ENCODE measurements around the gene TRMT1.

TRMT1 gene

DNA sequence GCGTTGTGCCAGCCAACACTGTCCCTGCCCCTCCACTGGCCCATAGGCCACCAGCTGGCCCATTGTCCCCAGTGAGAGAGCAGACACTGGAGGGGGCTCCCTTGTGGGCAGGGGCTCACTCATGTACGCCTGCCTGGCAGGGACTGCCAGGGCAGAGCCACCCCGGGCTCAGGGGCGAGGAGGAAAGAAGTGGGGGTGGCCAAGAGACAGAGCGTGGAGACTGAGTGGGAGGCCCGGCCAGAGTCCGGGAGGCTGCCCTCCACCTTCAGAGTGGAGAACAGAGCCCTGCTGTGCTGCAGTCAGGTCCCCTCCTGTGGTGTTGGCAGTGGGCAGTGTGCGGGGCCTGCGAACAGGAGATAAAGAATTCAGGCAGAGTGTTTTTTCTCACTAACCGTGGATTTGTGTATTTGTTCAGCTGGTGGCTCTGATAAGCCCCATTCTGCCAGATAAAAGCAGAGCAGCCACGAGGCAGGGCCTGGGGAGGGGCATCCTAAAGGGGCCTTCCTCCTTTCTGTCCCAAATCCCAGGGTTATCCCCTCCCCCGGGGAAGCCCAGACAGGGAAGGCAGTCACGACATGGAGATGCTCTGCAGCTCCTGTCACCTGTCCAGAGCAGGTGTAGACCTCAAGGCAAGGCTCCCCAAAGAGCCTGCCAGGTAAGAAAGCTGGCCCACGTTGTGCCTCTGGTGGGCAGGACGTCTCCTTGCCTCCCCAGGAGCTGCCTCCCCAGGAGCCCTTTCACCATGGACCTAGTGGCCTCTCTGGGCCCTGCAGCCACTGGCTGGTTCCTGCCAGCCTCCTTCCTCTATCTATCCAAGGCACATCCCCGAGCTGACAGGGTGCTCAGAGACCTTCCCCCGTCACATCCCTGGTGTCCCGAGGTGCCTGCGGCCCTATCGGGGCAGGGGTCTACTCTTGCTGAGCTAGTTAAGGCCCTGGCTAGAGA, 46.9 kb downstream of the TRMT1 start:
- no peak for DNase-seq

DNA sequence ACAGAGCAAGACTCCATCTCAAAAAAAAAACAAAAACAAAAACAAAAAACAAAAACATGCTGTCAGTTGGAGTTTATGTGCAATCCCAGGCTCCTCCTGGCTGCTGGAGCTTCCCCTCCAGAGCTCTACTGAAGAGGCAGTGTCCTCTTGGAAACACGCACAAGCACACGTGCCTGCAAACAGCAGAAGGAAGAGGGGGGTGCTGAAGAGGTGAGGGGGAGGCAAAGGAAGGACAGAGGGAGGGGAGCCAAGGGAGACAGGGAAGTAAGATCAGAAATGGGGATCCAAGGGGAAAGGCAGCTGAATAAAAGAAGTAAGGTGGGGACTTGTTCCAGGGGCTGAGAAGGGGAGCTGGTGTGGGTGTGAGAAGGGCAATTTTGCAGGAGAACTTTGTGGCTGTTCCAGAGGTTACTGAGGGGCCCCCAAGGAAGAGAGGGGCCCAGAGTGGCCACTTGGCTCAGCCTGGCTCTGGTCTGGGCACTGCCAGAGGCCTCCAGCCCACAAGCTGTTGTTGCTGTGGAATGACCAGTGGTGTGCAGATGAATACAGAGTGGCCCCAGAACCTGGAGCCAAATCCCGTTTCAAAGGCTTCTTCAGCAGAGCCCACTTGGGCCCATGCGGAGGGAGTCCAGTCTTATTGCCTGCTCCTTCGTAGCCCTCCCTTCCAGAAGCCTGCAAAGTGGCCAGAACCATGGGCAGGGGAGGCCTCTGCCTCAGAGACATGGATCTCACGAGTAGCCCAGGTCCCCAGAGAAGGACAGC, 48.3 kb downstream of the TRMT1 start:
- no peak for DNase-seq

DNA sequence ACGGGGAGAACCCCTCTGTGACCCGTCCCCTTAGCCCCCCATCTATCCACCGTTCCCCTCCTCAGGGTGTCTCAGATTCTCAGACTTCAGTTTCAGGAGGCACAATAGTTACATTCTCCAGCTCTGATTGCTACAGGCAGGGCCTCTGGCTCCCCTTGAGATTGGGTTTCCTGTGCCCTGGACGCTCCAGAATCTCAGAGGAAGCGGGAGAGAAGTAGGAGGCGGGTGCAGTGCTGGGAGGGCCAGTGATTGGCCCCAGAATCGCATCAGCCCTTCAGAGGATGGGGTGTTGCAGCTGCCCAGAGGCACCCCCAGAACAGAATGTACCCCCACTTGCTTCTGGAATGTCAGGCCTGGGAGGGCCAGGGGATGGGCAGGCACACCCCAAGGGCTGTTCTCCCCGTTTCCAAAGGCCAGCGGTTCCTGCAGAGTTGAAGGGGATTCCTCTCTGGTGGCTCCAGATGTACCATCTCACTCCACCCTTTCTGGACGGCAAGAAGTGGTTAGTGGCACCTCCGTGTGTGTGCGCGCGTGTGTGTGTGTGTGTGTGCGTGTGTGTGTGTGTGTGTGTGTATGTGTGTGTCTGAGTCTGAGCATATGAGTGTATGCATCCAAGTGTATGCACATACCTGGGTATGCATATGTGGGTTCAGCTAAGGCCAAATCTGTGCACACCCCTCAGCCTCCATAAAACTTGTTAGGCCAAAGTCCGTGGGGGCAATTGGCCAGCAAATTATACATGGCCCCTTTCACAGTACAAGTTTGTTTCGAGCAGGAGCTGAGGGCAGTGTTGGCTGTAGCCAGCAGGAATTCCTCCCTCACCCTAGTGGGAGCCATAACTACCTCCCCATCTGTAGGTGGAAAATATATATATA, 49.4 kb downstream of the TRMT1 start:
- DNase-seq: no peak

DNA sequence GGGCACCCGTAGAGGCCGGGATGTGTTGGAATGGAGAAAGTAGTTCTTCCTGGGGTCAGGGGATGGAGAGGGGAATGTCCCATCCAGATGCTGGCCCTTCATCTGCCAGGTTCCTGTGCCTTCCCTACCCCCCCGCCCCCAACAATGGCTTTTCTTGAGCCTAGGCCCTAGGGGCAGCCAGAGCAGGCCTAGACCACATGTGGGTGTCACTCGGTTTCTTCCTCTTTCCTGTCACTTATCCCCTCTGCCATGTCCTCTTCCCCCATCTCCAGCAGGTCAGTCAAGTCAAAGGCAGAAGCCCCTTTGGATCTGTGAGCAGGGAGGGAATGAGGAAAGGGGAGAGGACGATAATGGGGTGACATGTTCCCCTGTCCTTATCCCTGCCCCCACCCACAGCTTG, 50.3 kb downstream of the TRMT1 start:
- DNase-seq: no peak

DNA sequence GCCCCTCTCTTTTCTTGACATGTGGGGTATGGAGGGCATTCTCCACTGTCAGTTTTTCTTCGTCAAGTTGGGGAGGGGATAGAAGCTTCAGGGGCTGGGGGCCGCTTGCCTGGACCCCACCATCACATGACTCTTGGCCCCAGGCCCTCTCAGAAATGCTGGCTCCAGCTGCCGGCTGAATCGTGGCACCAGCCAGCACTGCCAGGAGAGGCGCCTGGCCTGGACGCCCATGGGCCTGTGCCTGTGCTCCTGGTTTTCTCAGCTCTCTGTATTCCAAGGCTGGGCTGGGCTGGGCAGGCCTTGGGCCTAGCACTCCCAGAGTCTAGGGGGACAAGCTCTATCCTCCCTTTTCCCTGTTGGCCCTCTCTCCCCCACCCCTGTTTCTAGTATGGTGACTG, 52.4 kb downstream of the TRMT1 start:
- no peak for DNase-seq

DNA sequence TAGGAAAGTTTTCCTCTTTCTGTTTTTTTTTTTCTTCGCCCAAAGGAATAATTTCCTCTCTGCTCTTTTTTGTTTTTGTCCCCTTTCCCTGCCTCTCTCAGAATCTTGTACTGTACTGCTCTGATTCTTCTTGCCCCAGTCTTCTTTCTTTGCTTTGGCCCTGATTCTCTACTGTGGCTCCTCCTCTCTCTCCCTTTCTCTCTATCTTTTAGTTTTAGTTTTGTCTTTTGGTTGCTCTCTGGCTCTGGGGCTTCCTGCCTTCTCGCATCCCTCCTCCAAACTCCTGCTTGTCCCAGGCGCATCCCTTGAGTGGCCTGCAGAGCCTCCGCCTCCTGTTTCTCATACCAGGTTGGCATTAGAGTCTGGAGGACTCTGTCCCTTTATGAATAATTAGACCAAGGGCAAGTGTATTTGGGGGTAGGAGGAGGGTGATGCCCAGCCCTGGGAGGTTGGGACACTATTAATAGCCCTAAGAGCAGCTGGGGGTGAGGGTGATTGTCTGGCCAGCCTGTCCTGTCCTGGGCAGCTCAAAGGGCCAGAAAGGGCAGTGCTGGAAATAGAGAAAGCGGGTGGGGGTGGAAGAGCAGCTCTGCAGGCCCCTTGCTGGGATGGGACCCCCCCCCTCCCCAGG, 53.0 kb downstream of the TRMT1 start:
- no peak for DNase-seq

DNA sequence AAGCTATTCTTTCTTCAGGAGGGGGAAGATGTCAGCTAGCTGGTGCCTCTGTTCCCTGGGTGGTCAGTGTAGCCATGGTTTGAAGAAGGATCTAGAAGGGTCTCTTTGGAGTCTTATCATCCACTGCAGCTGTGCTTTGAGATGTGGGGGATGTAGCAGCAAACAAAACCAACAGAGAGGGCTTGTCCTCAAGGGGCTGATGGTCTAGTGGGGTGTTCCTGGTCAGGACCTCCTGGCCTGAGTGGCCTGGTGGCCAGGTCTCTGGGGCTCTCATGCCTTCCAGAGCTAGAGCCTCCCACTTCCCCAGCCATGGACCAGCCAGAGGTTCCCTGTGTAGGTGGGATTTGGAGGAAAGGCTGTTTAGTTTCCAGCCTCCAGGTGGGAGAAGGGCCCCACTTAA, 54.2 kb downstream of the TRMT1 start:
- no peak for DNase-seq

DNA sequence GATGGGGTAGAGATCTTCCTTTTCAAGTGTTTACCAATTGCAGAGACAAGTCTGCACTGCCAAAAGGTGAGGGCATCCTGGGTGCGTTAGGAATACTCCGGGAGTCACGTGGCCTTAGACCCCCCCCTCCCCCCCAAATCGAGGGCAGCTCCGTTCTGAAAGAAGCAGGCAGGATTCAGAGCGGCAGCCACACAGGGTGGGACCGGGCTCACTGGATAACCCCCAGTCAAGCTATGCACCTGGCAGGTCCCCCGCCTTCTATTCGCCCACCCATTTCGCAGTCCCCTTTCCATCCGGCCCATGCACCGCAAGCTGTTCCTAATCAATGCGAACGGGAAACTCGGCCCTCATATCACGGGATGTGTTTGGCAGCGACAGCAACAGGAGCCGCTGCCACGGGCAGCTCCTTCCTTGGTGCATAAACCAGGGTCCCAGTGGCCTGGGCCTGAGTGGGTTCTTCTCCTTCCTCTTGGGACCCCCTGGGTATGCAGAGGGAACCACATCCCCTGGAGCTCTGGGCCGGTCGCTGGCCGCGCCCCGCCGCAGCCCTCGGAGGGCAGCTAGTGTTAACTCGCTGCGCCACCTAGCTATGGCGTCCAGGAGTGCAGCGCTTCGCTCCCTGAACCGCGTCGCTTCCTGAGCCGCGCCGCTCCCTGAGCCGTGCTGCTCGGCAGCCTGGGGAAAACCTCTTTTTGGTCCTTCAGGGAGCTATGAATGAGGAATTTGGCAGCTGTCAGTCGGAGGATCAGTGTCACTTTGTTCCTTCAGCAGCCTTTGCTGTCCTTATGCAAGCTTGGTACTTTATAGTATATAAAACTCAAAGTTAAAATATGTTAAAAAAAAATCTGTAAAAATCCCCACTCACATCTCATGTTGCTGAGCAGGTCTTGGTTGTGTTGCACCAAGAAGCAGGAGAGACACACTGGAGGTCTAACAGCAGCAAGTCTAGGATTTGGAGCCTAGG, 55.3 kb downstream of the TRMT1 start:
- peak; percentile 77 for DNase-seq

DNA sequence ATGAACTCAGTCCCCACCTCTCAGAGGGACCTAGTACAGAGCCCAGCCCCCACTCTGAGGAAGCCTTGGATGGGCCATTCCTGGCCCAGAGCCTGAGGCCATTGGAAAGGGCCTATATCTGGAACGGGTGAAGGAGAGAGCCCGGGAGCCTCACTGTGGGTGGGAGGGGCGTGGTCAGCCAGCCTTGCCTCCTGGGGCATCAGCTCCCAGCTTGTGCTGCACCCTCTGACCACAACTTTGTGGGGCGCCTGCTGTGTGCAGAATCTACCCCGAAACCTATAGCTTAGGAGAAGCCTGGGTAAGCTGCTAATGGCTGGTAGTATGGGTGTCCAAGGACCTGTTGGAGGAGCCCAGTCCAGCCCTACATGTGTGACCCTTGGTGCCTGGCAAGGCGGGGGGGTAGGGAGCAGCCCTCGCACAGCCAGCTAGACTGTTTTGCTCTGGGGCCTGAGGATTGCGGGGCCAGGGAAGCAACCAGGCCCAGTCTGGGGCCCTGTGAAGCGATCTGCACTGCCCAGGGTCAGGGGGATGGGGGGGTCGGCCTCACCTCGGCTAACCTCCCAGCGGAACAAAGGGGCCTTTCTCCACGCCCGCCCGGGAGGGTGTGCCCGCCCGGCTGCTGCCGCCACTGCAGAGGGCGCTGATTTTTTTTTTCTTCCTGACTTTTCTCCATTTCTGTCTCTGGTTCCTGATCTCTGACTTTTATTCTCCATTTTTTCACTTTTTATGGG, 56.1 kb downstream of the TRMT1 start:
- DNase-seq: no peak

DNA sequence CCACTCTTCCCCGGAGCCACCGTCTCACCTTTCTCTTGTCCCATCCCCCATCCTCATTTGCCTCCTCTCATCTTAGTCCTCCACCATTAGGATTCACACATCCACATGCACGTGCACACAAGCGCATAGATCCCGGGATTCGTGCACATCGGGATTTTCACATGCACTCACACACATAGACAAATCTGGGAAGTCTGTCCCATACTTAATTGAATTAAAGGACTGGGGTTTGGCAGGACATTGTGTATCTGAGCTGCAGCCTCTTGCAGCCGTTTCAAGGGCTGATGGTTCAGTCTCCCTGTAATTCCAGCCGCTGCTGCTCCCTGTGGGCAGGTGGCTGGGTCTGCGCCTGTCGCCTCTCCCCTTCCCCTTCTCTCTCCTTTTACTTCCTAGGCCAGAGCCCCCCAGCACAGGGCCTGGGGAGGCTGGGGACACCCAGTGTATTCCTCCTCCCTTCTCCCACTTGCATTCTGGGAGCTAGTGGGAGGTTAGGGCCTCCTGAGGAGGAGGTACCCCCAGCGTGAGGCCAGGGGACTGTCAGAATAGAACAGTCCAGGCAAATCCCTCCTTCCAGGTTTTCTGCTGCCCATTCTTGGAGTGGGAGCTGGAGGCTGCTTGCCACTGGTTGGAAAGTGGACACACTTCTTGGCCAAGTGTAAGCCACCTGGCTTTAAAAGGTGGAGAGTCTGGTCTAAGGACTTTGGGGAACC, 57.4 kb downstream of the TRMT1 start:
- no peak for DNase-seq

DNA sequence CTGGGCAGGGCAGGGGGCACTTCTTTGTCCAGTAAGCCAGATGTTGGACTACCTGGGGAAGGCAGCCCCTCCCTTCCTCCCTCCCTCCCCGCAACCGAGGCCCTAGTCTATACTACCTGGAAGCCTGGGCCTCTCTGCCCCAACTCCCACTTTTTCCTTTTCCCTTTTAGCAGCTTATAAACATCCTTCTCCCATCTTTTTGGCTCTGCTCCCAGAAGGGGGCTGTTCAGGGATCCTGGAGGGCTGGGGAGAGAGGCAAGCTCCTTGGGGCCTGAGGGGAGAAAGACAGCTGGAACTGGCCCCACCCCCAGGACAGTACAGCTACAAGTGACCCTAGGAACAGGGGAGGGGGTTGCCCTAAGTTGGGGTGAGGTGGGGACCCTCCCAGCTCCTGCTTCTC, 58.8 kb downstream of the TRMT1 start:
- DNase-seq: no peak

DNA sequence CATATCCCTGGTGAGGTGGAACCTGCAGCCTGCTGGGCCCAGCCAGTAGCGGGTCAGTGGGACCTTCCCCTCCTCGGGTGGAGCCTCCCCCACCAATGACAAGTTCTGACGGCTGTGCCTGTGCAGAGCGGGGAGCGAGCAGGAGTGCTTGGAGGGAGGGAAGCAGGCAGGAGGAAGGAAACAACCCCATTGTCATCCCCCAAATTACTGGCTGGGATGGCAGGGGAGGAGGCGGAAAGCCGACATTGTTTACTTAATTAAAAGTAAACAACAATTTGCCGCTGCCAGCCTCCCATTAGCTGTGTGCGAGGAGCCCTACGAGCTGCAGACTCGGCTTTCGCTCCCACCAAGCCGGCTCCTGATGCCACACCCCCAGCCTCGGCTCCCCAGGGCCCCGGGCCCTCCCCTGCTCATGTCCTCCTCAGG, 59.4 kb downstream of the TRMT1 start:
- DNase-seq: no peak

DNA sequence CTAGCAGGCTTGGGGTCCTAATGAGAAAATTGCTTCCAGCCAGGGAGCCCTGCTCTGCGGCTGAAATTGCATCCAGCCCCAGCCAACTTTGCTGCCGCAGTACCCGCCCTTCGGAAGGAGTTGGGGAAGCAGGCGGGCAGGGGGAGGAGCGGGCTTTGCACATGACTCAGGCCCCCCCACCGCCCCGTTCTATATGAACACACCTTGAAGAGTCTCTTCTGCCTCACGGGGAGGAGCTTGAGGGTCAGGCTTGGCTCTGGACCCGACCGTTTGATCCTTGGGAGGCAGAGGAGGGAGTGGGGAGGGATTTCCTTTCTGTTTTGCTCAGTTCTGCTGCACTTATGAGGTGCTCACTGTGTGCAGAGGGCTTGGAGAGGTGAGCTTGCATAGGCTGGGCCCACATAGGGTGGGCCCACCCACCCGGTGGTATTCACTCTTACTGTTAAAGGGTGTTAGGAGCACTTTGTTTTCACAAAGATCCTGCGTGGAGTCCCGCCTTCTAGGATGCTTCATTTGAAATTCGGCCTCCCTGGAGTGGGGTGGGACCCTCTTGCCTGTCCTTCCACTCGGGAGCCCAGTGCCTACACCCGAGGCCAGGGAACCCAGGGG, 60.4 kb downstream of the TRMT1 start:
- DNase-seq: no peak

DNA sequence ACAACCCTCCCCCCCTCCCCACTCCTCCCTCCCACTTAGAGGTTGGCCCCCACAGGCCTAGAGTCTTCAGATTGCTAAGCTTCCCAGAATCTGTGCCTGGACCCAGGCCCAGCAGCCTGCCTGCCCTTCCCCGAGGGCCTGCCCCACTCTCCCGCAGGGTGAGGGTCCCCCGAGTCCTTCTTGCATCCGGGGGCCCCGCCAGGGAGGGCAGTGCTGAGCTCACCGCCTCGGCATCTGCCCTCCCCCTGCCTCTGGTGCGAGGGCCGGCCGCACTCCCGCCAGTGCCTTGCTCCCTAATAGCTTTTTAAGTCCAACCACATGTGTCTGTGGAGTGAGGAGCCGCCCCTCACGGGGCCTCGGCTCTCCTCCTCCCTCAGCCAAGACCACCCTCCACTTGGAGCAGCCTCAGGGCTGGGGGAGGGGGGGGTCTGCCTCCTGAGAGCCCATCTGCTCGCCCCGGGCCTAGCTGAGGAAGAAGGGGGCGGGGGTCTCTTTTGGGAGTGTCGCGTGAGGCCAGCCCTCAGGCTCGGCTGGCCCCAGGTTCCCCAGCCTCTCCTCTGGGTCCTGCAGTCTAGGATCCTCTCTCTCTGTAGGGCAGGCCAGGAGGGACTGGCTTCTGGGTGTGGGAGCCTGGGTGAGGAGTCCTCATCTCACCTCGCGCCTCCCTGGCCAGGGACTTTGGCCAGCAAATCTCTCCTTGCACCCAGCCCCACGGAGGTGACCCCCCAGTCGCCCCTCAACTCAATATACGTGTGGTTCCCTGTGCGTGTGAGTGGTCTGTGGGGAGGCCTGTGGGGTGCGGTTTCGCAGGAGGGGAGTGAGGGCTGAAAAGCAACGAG, 61.1 kb downstream of the TRMT1 start:
- no peak for DNase-seq

Measured in activated gamma-delta T cell treated with Interleukin-2 at 50 U/mL for 16 hours (primary cell).